NT2/D1 (cell line): ENCODE measurements around the gene F5.

Experiments
- DNase-seq: peaks from one replicate; pipeline ENCODE4 v3.0.0-alpha.2; 2011; ENCODE audit warnings: low read depth, low spot score
- H3K27me3 ChIP-seq: 2 replicates; pipeline ENCODE4 v1.6.0; 2011; ENCODE audit warnings: mild to moderate bottlenecking; ENCODE audit not compliant: insufficient read length, insufficient read depth
- H3K36me3 ChIP-seq: 2 replicates; pipeline ENCODE4 v1.6.1; 2011; ENCODE audit warnings: mild to moderate bottlenecking, low read length, mixed read lengths; ENCODE audit not compliant: insufficient read depth, insufficient read length
- H3K4me1 ChIP-seq: 2 replicates; pipeline ENCODE4 v1.5.1; 2011; ENCODE audit not compliant: insufficient read depth, insufficient read length
- H3K4me3 ChIP-seq: 2 replicates; pipeline ENCODE4 v1.5.1; 2011; ENCODE audit warnings: low read depth; ENCODE audit not compliant: insufficient read length
- H3K9ac ChIP-seq: 2 replicates; pipeline ENCODE4 v1.6.0; 2011; ENCODE audit warnings: low read depth; ENCODE audit not compliant: insufficient read length
- H3K9me3 ChIP-seq: 2 replicates; pipeline ENCODE4 v1.5.1; 2011; ENCODE audit warnings: mild to moderate bottlenecking, low read length; ENCODE audit not compliant: insufficient read depth
- SUZ12 ChIP-seq: IDR thresholded peaks from 2 replicates; pipeline ENCODE4 v1.6.1; 2011; ENCODE audit not compliant: insufficient read length, insufficient read depth; ENCODE audit errors: extremely low read depth
- YY1 ChIP-seq: IDR thresholded peaks from 2 replicates; pipeline ENCODE4 v1.6.1; 2011; ENCODE audit not compliant: insufficient read length, insufficient read depth
- ZNF274 ChIP-seq: IDR thresholded peaks from 2 replicates; pipeline ENCODE4 v1.6.1; 2011; ENCODE audit warnings: mild to moderate bottlenecking, low read depth, low read length

F5 gene

GRCh38 chr1:169586395-169587255 is at the start of gene F5:
Gene F5 (minus strand): TSS chr1:169586481. CDS start chr1:169586386, 95 bp downstream.
- DNase-seq: peak; percentile 80
- peaks cover 13% of the 10 kb centered on the region for H3K27me3 ChIP-seq
- no peaks in the 10 kb centered on the region for H3K36me3 ChIP-seq
- peak within 1 kb of the TSS; percentile 33 for H3K4me3 ChIP-seq
- no peak for TF ChIP-seq YY1
- no peak for TF ChIP-seq SUZ12
- no peak for TF ChIP-seq ZNF274
- H3K9me3 ChIP-seq: no peaks in the 10 kb centered on the region
- peaks cover 2% of the 10 kb centered on the region for H3K4me1 ChIP-seq
- peak within 1 kb of the TSS; percentile 76 for H3K9ac ChIP-seq

DNA sequence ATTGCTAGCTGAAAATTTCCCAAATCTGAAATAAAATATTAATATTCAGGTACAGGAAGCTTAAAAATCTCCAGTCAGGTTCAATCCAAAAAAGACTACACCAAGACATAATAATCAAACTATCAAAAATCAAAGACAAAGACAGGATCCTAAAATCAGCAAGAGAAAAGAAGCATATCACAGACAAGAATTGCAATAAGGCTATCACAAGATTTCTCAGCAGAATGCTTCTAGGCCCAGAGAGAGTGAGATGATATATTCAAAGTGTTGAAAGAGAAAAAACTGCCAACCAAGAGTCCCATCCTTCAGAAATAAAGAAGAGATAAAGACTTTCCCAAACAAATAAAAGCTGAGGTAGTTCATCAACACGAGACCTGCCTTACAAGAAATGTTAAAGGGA is 48.6 kb upstream of the F5 start:
- Histone ChIP-seq H3K4me3 (no peak overlapping the region), H3K27me3 (no peaks in the 10 kb centered on the region), H3K4me1 (no peaks in the 10 kb centered on the region), H3K9me3 (peaks cover 31% of the 10 kb centered on the region), H3K36me3 (no peaks in the 10 kb centered on the region), H3K9ac (no peak overlapping the region)
- no peak for DNase-seq
- no peak for TF ChIP-seq ZNF274
- no peak for TF ChIP-seq YY1
- no peak for TF ChIP-seq SUZ12

DNA sequence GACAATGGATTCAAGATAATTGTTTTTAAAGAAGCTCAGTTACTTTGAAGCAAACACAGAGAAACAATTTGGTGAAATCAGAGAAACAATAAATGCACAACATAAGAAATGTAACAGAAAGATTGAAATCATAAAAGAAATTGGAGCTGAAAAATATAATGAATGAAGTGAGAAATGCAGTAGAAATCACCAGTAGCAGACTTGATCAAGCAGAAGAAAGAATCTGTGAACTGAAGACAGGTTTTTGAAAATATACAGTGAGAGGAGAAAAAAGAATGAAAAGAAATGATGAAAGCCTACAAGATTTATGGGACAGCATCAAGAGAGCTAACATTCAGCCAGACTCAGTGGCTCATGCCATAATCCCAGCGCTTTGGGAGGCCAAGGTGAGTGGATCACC is 47.9 kb upstream of the F5 start:
- Histone ChIP-seq H3K4me3 (no peak overlapping the region), H3K36me3 (no peaks in the 10 kb centered on the region), H3K9ac (no peak overlapping the region), H3K4me1 (no peaks in the 10 kb centered on the region), H3K27me3 (no peaks in the 10 kb centered on the region), H3K9me3 (peaks cover 31% of the 10 kb centered on the region)
- TF ChIP-seq SUZ12 (no peak), ZNF274 (no peak), YY1 (no peak)
- DNase-seq: no peak

DNA sequence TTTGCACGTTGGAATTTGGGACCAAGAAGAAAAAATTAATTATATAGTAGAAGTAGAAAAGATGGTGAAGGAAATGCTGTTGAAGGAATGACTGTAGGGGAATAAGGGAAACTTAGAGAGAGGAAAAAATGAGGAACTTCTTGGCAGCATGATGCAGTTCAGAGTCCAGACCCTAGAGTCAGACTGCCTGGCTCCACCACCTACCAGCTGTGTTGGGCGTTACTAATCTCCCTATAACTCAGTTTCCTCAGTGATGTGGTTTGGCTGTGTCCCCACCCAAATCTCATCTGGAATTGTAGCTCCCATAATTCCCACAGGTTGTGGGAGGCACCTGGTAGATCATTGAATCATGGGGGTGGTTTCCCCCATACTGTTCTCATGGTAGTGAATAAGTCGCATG is 45.0 kb upstream of the F5 start:
- Histone ChIP-seq H3K4me3 (no peak overlapping the region), H3K36me3 (no peaks in the 10 kb centered on the region), H3K9ac (no peak overlapping the region), H3K9me3 (peaks cover 31% of the 10 kb centered on the region), H3K4me1 (no peaks in the 10 kb centered on the region), H3K27me3 (no peaks in the 10 kb centered on the region)
- DNase-seq: no peak
- TF ChIP-seq ZNF274 (no peak), YY1 (no peak), SUZ12 (no peak)

DNA sequence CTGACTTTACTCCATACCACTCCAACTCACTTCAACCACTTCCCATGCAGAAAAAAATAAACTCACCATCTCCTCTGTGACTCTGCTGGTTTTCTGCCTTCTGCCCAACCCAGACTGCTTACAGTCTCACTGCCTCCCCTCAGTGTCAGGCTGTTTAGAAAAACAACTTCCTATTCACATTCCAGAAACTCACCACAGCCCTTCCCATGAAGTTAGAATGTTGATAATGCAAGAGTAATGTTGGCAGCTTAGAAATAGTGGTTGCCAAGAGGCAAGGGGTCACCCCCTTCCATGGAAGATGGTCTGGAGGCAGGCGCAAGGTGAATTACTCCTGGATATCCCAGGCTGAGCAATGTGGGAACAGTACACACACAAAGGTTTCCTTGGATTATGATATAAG is 43.7 kb upstream of the F5 start, which contains the start of gene SELP:
Gene SELP (minus strand): TSS at position 119 of the 400 bp plus-strand sequence. CDS start 50 bp downstream, at position 69.
- no peak for DNase-seq
- Histone ChIP-seq H3K9me3 (peaks cover 22% of the 10 kb centered on the region), H3K9ac (no peak within 1 kb of the TSS), H3K27me3 (no peaks in the 10 kb centered on the region), H3K4me3 (no peak within 1 kb of the TSS), H3K36me3 (no peaks in the 10 kb centered on the region), H3K4me1 (no peaks in the 10 kb centered on the region)
- no peak for TF ChIP-seq SUZ12
- no peak for TF ChIP-seq ZNF274
- no peak for TF ChIP-seq YY1

GRCh38 chr1:169624912-169625311 is 38.6 kb upstream of the F5 start:
- H3K4me3 ChIP-seq: no peak overlapping the region
- no peaks in the 10 kb centered on the region for H3K36me3 ChIP-seq
- no peak for DNase-seq
- H3K9me3 ChIP-seq: no peaks in the 10 kb centered on the region
- H3K27me3 ChIP-seq: no peaks in the 10 kb centered on the region
- no peaks in the 10 kb centered on the region for H3K4me1 ChIP-seq
- TF ChIP-seq ZNF274 (no peak), SUZ12 (no peak), YY1 (no peak)
- H3K9ac ChIP-seq: no peak overlapping the region

DNA sequence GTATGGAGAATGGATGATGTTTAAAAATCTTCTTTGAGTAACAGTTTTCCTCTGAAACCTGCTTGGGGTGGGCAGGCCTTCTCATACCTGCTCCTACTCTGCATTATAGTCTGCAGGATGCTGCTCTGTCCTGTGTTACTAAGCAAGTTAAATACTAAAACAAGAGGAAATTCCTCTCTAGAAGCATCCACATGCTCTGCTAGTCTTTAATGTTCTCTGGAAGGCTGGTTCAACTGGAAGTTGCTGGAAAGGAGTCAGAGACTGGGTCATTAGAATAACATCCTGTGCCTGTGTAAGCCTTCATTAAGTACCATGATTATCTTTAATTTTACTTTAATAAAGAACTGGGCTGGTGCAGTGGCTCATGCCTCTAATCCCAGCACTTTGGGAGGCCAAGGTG is 37.8 kb upstream of the F5 start:
- H3K4me1 ChIP-seq: no peaks in the 10 kb centered on the region
- TF ChIP-seq SUZ12 (no peak), ZNF274 (no peak), YY1 (no peak)
- H3K9ac ChIP-seq: no peak overlapping the region
- H3K36me3 ChIP-seq: no peaks in the 10 kb centered on the region
- no peaks in the 10 kb centered on the region for H3K27me3 ChIP-seq
- DNase-seq: no peak
- no peak overlapping the region for H3K4me3 ChIP-seq
- H3K9me3 ChIP-seq: no peaks in the 10 kb centered on the region
